NK-92 treated with Interleukin-12 subunit alpha and Interleukin-12 subunit beta, amount 100 ng/mL, for 24 hours (cell line): ENCODE data around the gene DUSP22.

Experiments used
- DNase-seq: peaks from one replicate; lab custom pipeline; 2025; lab: John Stamatoyannopoulos, UW

The DUSP22 gene

DNA sequence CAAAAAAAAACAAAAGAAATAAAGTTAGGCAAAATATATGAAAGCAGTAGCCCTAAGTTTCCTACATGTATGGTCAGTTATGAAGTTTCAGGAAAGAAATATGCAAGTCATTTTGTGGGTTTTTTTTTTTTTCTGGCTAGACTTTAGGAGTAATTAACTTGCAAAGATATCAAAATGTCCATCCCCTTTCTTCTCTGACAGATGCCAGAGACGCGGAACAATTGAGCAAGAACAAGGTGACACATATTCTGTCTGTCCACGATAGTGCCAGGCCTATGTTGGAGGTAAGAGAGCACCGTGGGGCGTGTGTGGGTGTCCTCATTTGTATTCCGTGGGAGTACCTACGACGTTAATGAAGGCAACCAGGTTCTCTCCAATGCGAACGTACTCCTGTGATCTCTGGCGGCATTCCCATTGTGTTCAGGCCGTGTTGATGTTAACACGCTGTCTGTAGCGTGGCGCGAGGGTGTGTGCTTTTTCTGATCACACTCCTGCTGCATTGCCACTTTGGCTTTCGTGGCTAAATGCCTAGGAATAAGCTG, 19.5 kb downstream of the DUSP22 start:
- DNase-seq = no peak

GRCh38 chr6:313087-313486, 20.8 kb downstream of the DUSP22 start:
- DNase-seq = no peak

- no peak for DNase-seq
Observed at GRCh38 chr6:313917-314316, 21.6 kb downstream of the DUSP22 start.

GRCh38 chr6:314377-314776, 22.1 kb downstream of the DUSP22 start:
- DNase-seq = no peak

DNA sequence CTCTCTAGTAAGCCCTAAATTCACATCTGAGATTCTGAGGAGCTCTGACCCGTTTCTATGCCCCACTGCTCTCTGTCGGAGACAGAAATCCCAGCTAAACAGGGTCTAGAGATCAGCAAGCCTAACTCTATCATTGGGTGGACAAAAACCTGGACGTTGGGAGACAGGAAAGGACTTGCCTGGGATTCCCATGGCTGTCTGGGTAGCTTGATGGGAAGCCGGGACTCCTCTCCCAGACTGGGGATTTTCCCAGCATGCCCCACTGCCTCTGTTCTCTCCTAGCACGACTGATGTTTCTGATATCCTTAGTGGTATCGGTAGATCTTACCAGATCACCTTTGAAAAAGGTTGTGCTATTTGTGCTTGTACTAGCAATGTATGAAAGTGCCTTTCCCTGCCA, 22.9 kb downstream of the DUSP22 start:
- no peak for DNase-seq

DNA sequence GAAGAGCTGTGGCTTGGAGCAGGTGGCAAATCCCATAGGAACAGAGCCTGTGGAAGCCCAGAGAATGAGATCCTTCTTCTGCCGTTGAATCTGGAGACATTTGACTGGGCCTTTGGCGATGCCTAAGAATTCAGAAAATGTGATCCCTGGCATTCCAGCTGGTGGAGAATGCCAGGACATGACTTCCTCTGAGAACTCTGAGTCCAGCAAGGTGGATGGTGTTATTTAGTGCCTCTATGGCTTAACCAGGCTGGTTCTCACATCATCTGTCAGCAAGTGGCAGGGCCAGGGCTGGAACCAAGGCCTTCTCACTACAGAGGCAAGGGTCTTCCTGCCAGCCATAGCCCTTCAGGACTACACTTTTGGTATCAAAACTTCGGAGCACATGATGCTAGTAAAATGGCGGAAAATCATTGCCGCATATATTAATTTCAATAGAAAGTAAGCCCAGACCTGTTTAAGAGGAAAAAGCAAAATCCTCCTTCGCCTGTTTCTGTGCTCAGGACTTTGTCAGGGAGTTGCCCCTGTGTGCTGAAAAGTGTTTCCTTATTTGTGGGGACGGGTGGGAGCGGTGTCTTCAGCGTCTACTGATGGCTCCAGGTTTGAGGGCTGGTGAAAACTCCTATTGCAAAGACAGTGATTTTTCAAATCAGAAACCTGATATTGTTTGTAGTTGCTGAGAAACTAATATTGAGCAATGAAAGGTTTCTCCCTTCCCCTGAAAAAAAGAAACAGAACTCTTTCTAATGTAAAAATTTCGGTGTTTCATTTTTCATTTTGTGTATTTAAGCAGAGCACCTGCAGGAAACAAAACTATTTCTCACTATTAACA, 23.9 kb downstream of the DUSP22 start:
- no peak for DNase-seq

GRCh38 chr6:316753-317038, 24.4 kb downstream of the DUSP22 start:
- DNase-seq = no peak

- no peak for DNase-seq
Observed at GRCh38 chr6:317060-317447, 24.8 kb downstream of the DUSP22 start.

GRCh38 chr6:317448-318144, 25.3 kb downstream of the DUSP22 start:
- no peak for DNase-seq

- DNase-seq = no peak
Observed at GRCh38 chr6:318243-318890, 26.1 kb downstream of the DUSP22 start.

GRCh38 chr6:319177-320131, 27.2 kb downstream of the DUSP22 start:
- DNase-seq = no peak

DNA sequence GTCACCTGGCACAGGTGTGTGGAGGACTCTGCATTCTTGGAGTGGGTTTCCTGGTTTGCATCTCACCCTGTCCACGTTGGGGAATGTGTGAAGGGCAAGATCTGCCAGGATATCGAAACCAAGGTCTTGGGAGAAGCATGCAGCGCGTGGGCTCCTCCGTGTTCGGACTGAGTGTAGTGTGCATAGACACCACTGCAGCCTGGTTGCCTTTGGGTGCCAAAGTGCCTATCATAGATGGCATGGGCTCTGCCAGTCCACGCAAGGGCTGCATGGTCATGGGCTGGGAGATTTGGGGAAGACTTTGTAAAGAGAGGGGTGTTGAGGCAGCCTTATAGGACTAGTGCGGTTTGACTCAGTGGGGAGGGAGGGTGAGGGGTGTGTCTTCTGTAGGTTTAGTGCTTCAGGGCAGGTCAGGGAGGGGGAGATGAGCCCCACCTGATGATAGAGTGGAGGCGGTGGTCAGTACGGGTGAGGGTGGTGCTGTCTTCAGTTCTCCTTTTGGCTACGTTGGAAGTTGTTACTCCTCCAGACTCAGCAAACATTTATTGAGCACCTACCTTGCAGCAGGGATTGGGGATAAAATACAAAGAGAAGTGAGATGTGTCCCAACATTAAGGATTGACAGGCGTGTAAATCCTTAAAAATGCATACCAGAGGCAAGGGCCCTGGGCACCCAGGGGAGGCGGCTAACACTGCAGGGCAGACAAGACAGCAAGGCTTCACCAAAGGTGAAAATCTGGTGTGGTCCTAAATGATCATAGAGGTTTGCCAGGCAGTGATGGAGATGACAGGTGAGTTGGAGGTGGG, 28.3 kb downstream of the DUSP22 start:
- no peak for DNase-seq

- DNase-seq = no peak
Observed at GRCh38 chr6:321158-321438, 28.8 kb downstream of the DUSP22 start.

DNA sequence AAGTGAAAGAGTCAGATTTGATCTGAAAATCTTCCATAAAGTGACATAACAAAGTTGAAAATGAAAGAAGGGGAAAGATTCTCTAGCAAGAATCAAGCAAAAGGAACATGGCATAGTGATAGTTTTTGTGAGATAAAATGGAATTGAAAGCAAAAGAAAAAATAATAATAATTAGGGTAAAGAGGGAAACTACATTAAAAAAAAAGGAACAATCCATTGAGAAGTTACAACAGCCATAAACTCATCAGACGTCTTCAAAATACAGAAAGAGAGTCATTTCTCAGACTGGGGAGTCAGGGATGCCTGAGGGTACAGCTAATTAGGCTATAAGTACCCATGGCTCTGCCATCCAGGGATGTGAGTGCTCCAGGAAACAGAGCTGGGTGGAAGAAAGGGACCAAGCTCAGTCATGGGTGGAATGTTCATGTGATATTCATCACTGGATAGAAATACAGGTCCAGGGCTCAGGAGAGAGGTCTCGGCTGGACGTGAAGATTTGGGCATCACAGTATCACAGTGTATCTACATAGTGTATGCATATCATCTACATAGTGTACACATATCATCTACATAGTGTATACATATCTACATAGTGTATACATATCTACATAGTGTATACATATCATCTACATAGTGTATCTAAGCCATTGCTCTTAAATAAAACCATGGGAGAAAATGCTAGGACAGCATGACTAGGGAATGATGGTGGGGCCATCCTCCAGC, 29.4 kb downstream of the DUSP22 start:
- no peak for DNase-seq

GRCh38 chr6:322259-322930, 30.1 kb downstream of the DUSP22 start:
- no peak for DNase-seq

DNA sequence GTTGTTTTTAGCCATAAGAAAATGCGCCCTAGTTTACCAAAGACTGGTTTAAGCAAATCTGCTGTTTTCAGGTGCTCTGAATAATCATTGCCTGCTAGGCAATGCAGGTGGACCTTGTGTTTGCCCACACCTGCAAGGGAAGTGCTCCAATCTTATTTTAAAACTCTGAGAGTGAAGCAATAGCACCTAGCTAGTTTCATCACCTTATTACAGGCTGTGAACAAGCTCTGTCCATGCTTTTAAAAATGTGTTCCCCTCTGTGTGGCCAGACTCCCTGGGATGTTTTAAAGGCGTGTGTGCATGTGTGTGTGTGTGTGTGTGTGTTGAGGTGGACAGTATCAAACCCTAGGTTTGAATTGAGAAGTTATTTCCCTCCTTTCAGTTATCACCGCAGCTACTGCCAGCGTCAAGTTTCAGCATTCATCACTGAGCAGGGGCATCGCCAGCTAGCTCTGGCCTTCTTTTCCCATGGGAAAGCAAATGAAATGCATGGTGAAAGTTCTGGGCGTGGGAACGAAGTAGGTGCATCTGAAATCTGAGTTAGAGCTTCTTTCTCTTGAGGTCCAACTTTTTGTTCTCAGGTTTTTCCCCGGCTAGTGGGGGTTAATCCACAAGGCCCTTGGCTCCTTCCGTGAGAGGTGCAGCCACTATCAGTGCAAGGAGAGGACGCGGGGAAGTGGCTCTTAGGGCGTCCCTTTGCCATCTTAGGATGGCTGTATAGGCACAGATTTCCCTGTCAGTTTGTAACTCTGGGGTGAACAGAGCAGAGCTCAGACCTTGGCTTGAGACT, 30.8 kb downstream of the DUSP22 start:
- DNase-seq = no peak

DNA sequence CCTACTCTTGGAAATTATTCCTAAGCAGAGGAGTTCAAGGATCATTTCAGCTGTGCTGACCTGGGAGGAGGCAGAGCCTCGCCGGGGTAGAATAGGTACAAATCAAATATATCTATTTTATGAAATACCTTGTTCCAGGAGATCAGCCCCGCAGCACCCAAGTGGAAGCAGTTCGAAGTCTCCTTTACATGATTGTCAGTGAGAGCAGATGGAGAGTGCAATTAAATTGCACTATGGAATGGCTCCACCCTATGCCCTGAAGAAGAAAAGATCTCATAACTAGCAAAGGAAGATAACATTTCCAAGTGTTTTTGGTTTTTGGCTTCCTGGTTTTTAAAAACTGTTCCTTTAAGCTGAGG, 31.4 kb downstream of the DUSP22 start:
- no peak for DNase-seq

DNA sequence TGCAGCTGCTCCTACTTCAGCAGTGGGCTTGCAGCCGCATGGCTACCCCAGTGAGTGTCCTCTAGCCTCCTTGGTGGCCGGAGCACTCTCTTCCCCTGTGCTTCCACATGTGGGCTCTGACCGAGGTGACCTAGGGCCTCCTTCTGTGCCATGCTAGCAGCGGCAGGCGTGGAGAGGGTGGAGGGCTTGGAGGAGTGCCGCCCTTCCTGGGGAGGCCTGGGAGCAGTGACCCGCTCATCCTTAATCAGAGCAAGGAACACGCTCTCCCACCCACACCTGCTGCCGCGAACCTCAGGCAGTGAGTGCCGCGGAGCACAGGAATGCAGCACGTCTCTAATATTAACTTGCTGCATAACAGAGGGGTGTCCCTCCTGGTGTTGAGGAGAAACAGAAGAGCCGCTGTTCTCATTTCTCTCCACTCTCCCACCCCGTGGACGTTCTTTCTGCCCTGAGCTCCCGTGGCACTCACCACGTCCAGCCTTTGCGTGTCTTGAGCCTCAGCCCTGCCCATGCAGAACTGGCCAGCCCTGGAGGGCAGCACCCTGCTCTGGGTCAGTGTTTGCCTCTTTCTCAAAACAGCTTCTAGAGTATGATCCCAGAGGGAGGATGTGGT, 31.9 kb downstream of the DUSP22 start:
- no peak for DNase-seq

GRCh38 chr6:324729-325125, 32.4 kb downstream of the DUSP22 start:
- DNase-seq = no peak
